Measurements from ENCODE around the gene USP24. TPM values are rescaled to one million over a fixed set of nuclear protein-coding genes. Genes with fewer than 3 reads are reported as not detected.

USP24 gene
- total RNA-seq, 2 donors from 2014 or later: 29.0 to 36.2 TPM

DNA sequence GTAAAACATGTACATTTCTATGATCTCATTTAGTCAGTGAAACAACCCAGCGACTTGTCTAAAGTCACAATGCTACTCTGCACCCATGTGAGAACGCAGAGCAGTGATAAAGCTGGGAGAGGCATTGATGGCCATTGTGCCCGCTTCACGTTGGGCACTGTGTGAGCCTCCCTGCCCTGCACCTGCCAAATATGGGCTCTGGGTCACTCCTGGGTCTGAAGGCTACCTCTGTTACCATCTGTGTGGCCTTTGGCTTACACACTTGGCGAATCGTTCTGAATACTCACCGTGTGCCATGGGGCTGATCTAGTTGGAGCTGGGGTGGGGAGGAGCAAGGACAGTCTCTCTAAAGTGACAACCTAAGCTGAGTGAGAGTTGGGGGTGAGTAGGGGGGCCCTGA is 145.9 kb downstream of the USP24 start:
- H3K36me3 ChIP-seq: peaks cover 42% of the 10 kb centered on the region
- H3K4me1 ChIP-seq: peaks cover 0 to 42% of the 10 kb centered on the region in 2 donors
- no peak overlapping the region for H3K4me3 ChIP-seq
- no peaks in the 10 kb centered on the region for H3K27me3 ChIP-seq
- H3K27ac ChIP-seq: no peak overlapping the region
- H3K9me3 ChIP-seq: no peaks in the 10 kb centered on the region
- TF ChIP-seq, protein P1, sequence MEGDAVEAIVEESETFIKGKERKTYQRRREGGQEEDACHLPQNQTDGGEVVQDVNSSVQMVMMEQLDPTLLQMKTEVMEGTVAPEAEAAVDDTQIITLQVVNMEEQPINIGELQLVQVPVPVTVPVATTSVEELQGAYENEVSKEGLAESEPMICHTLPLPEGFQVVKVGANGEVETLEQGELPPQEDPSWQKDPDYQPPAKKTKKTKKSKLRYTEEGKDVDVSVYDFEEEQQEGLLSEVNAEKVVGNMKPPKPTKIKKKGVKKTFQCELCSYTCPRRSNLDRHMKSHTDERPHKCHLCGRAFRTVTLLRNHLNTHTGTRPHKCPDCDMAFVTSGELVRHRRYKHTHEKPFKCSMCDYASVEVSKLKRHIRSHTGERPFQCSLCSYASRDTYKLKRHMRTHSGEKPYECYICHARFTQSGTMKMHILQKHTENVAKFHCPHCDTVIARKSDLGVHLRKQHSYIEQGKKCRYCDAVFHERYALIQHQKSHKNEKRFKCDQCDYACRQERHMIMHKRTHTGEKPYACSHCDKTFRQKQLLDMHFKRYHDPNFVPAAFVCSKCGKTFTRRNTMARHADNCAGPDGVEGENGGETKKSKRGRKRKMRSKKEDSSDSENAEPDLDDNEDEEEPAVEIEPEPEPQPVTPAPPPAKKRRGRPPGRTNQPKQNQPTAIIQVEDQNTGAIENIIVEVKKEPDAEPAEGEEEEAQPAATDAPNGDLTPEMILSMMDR (IDR thresholded peaks at IDR 0.05): no peak
- no peak for DNase-seq (ENCODE audit: low spot score)

DNA sequence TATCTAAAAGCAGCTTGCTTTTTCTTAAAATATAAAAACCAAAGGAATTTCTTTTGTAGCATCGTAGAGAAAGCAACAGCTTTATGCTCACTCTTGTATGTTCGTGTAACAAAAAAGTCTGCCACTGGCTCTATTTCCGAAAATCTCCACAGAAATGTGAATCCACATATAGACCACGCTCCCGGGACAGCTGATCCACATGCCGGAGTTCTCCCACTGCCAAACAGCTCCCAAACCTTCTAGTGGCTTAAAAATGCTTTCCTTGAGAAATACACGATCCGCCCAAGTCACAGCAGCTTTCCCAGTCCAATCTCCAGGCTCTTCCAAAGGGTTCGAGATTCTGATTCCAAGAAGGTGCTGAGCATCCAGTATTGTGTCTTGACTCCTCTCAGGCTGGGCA is 146.5 kb downstream of the USP24 start:
- Histone ChIP-seq H3K27me3 (no peaks in the 10 kb centered on the region), H3K27ac (no peak overlapping the region), H3K36me3 (peaks cover 37% of the 10 kb centered on the region), H3K4me3 (no peak overlapping the region), H3K9me3 (no peaks in the 10 kb centered on the region), H3K4me1 (peaks cover 0 to 45% of the 10 kb centered on the region in 2 donors)
- TF ChIP-seq, protein P1 (IDR thresholded peaks at IDR 0.05): no peak
- DNase-seq (ENCODE audit: low spot score): no peak

DNA sequence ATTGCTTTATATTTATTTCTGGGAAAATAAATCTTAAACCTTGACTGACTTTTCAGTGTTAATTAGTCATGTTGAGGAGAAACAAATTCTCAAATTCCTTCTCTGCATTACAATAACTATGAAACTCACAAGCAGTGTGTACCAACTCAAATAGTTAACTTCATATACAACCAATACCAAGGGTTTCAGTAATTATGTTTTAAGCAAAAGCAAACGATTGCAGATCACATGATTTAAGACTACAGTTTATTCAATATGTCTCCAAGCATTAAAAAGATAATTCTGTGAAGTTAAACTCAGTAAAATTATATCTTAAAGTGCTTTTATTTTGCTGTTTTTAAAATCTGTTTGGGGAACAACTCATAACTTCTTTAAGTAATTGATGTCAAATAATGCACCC is 147.2 kb downstream of the USP24 start:
- Histone ChIP-seq H3K4me1 (peaks cover 0 to 45% of the 10 kb centered on the region in 2 donors), H3K36me3 (peaks cover 30% of the 10 kb centered on the region), H3K9me3 (no peaks in the 10 kb centered on the region), H3K27me3 (no peaks in the 10 kb centered on the region), H3K4me3 (no peak overlapping the region), H3K27ac (peak overlapping the region in 1 of 2 donors; percentile 72)
- no peak for DNase-seq (ENCODE audit: low spot score)
- TF ChIP-seq, protein P1 (IDR thresholded peaks at IDR 0.05): no peak

DNA sequence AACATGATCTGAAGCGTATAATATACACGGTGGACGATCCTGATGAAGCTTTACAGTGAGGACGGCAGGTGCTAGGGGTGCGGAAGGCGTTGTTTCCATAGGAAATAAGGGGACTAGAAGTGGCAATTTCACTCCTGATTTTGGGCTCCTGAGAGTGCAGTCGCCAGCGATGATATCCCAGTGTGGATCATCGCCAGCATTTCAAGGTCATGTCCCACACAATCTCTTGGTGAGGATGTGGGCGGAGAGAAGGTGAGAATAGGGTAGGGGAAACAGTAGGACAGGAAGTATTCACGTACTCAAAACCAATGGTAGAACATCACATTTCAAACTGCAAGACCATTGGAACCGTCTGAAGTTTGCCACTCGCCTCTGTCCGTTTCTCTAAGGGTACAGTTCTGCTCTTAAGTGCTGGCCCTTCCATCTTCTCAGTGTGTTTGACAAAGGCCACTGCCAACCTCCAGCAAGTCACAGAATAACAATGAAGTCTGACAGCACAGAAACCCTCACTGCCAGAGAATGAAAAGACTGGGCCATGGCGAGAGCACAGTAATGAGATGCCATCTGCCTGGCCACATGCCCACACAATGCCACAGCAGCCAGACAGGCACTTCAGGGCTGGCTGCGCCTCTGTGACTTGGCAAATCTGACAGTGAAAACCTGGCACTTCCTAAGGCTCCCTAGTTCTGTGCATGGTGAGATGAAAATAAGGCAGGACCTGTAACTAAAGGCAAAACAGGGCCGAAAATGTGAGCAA is 148.0 kb downstream of the USP24 start:
- Histone ChIP-seq H3K27me3 (no peaks in the 10 kb centered on the region), H3K4me1 (peaks cover 0 to 45% of the 10 kb centered on the region in 2 donors), H3K4me3 (no peak overlapping the region), H3K27ac (peak overlapping the region; percentile 45 to 72), H3K36me3 (peaks cover 23% of the 10 kb centered on the region), H3K9me3 (no peaks in the 10 kb centered on the region)
- no peak for DNase-seq (ENCODE audit: low spot score)
- TF ChIP-seq, protein P1 (IDR thresholded peaks at IDR 0.05): no peak

DNA sequence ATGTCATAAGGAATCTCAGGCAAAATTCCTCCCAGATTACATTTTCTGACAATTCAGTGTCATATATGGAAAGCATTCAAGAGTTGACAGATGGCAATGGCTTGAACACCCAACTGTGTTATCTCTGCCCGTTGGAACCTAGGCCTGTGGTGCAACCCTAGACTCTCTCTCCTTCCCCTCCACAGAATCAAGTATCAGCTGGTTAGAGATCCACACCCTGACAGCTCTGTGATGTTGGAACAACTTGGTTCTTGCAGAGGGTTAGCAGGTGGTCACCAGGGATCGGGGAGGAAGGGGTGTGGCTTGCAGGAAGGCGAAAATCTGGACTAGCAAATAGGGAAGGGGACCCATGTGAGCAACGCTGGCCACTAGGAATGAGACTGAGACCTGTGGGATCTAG is 149.5 kb downstream of the USP24 start:
- peaks cover 7% of the 10 kb centered on the region for H3K36me3 ChIP-seq
- no peak overlapping the region for H3K4me3 ChIP-seq
- no peaks in the 10 kb centered on the region for H3K9me3 ChIP-seq
- H3K27ac ChIP-seq: peak overlapping the region; percentile 11 to 72
- H3K4me1 ChIP-seq: peaks cover 0 to 39% of the 10 kb centered on the region in 2 donors
- TF ChIP-seq, protein P1 (IDR thresholded peaks at IDR 0.05): no peak
- DNase-seq (ENCODE audit: low spot score): no peak
- H3K27me3 ChIP-seq: no peaks in the 10 kb centered on the region

All from right atrium auricular region (tissue), 2 donors.